ENCODE measurements around the gene SPAG6. TPM values are rescaled to one million over a fixed set of nuclear protein-coding genes. Genes with fewer than 3 reads are reported as not detected.

SPAG6 gene
- total RNA-seq, 1 donor from 2014 or later: not detected

DNA sequence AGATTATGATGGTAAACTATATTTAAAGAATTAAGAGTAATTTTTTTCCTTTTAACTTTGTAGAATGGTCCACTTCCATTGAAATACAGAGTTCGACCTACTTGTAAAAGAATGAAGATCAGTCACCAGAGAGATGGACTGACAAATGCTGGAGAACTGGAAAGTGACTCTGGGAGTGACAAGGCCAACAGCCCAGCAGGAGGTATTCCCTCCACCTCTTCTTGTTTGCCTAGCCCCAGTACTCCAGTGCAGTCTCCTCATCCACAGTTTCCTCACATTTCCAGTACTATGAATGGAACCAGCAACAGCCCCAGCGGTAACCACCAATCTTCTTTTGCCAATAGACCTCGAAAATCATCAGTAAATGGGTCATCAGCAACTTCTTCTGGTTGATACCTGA is 16.1 kb upstream of the SPAG6 start:
- DNase-seq (ENCODE audit: low read depth): no peak
- TF ChIP-seq, protein P1, sequence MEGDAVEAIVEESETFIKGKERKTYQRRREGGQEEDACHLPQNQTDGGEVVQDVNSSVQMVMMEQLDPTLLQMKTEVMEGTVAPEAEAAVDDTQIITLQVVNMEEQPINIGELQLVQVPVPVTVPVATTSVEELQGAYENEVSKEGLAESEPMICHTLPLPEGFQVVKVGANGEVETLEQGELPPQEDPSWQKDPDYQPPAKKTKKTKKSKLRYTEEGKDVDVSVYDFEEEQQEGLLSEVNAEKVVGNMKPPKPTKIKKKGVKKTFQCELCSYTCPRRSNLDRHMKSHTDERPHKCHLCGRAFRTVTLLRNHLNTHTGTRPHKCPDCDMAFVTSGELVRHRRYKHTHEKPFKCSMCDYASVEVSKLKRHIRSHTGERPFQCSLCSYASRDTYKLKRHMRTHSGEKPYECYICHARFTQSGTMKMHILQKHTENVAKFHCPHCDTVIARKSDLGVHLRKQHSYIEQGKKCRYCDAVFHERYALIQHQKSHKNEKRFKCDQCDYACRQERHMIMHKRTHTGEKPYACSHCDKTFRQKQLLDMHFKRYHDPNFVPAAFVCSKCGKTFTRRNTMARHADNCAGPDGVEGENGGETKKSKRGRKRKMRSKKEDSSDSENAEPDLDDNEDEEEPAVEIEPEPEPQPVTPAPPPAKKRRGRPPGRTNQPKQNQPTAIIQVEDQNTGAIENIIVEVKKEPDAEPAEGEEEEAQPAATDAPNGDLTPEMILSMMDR (conservative IDR thresholded peaks at IDR 0.05; ENCODE audit: low read depth, low read length): no peak
- no peak overlapping the region for H3K4me3 ChIP-seq (ENCODE audit: low read depth, low read length)

- no peak overlapping the region for H3K4me3 ChIP-seq (ENCODE audit: low read depth, low read length)
Measured at GRCh38 chr10:22332116-22332692, 13.1 kb upstream of the SPAG6 start.

DNA sequence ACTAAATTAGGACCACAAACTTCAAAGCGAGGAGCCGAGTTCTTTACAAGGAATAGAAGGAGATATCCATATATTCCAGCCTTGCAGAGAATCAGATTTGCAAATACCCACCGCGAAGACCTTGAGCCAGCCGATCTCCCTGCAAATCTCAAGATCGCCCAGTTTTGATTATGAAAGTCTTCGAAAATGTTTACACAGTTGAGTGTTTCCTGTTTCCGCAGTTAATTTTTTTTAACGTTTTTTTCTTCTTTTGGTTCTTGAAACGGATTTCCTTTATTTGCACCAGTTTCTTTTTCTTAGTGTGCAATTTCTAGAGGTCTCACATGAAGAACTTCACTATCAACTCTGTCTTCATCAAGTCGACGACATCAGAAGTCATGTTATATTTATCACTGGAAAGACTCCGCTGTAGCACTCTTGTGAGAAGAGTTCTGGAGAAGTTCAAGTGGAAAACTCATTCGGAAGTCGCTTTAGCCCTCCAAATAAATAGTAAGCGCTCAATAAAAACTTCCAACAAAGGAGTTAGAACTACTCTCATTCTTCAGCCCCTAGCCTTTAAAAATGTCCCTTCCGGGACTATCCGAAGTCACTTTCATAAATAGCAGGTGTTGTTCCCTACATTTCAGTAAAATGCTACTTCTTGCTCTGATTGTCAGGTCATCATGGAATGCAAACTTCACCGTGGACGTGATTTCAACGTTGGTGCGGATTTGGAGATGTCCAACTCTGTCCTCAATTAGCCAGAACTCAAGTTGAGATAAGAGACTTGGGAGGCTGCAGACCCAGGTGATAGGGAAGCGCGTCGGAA is 11.9 kb upstream of the SPAG6 start:
- TF ChIP-seq, protein P1 (conservative IDR thresholded peaks at IDR 0.05; ENCODE audit: low read depth, low read length): no peak
- no peak overlapping the region for H3K4me3 ChIP-seq (ENCODE audit: low read depth, low read length)
- DNase-seq (ENCODE audit: low read depth): no peak

More at GRCh38 chr10:22332116-22332692, 13.1 kb upstream of the SPAG6 start:
- TF ChIP-seq, protein P1 (conservative IDR thresholded peaks at IDR 0.05; ENCODE audit: low read depth, low read length): no peak
- DNase-seq (ENCODE audit: low read depth): no peak

GRCh38 chr10:22333975-22334282 is 11.4 kb upstream of the SPAG6 start:
- H3K4me3 ChIP-seq (ENCODE audit: low read depth, low read length): no peak overlapping the region
- no peak for DNase-seq (ENCODE audit: low read depth)
- TF ChIP-seq, protein P1 (conservative IDR thresholded peaks at IDR 0.05; ENCODE audit: low read depth, low read length): no peak

- TF ChIP-seq, protein P1 (conservative IDR thresholded peaks at IDR 0.05; ENCODE audit: low read depth, low read length): no peak
- H3K4me3 ChIP-seq (ENCODE audit: low read depth, low read length): peak overlapping the region; percentile 57
- DNase-seq (ENCODE audit: low read depth): no peak
Measured at GRCh38 chr10:22334414-22335172, 10.7 kb upstream of the SPAG6 start.

DNA sequence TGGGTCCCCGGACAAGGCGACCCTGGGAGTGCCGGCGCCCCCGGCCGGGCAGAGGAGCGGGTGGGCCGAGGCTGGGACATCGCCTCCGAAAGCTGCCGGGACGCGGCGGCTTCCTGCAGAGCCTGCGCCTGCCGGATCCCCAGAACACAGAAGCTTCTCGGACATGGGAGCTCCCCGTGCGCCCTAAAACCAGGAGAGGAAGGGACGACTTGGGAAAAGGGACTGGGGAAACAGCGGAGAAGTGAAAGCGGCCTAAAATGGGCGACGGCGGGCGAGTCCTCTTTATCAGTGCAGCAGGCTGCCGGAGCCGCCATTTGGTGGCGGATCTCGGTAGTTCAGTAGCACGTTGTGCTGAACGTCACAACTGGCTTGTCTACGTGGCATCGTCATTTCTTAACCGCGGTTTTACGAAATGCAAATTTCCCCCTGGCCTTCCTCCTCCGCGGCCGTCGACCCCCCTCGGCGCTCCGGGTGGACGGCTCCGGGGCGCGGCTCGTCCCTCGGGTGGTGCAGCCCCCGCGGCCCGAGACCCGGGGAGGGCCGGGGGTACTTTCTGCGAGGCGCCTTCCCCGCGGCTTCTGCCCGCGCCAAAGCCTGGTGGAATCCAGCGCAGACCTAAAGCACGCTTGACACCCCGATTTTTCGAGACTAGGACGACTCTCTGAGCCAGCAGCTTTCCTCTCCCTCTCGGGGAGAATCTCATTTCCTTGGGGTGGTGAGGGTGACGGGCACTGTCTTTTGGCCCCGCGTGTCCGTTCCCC is 9.9 kb upstream of the SPAG6 start:
- no peak for DNase-seq (ENCODE audit: low read depth)
- TF ChIP-seq, protein P1 (conservative IDR thresholded peaks at IDR 0.05; ENCODE audit: low read depth, low read length): peak; percentile 4
- H3K4me3 ChIP-seq (ENCODE audit: low read depth, low read length): peak overlapping the region; percentile 57
